Posterior vena cava (tissue), 2 donors: ENCODE measurements around the gene RNU5B-1. TPM values are rescaled to one million over a fixed set of nuclear protein-coding genes. Genes with fewer than 3 reads are reported as not detected.

Experiments used
- DNase-seq: peaks from one replicate; pipeline ENCODE4 v3.0.0-alpha.2; 2020; ENCODE audit warnings: low spot score
- intact Hi-C, 2 donors: fragments of 100-400 bp; cut with DNase I; formaldehyde crosslinking; loops; one replicate each; pipeline versions ENCODE4 v1.14.1 to v1.14.2; 2022 to 2023
- long read RNA-seq, 2 donors: library from polyadenylated mRNA; unstranded; transcript quantifications; one replicate each; pipeline ENCODE4 v2.0.0, GENCODE V29; 2020 to 2021
- total RNA-seq, 2 donors: library from RNA; stranded (reverse); fragmentation: NEBNext Ultra II Directional; extraction: Animal tissue kit (Norgen Biotek cat#: 25700); gene quantifications; one replicate each; pipeline ENCODE4 v1.2.1, GENCODE V29; 2021
- donor health status: DM: yes; HTN: yes; CAD: no.
- donor health status: DM: yes; HTN: yes; CAD: no.

Gene RNU5B-1
- total RNA-seq: 100 to 1,000 TPM in 1 of 2 donors, 10 to 100 TPM in 1; 95.0 to 102 TPM
- long read RNA-seq, donor 1: 0 reads
- long read RNA-seq, donor 2: 0 reads

DNA sequence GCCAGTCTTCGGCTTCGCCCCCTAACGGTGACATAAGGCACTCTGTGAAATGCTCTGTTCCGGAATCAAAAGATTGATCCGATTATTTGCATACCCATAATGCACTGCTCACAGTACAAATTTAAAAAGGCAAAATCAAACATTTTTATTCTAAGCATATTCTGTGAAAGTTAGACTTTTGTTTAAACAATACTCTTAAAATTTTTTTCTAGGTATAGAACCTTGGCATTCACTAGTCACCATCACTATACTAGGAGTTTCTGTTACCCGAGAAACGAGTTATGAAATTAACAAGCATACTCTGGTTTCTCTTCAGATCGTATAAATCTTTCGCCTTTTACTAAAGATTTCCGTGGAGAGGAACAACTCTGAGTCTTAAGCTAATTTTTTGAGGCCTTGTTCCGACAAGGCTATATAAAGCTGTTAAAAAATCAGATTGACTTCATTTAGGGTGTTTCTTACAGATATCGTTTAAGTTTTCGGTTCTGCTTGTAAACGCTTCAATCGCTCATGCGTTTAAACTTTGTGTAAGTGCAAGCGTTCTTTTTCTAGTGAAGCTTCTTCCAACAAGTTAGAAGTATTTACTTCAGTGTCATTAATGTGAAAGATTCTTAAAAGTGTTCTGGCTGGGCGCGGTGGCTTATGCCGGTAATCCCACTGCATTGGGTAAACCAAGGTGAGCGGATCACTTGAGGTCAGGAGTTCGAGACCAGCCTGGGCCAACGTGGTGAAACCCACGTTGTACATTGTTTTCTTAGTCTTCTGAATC, at the start of gene RNU5B-1:
Gene RNU5B-1 (plus strand): TSS at position 297 of the 769 bp plus-strand sequence.
- peak; percentile 88 for DNase-seq
- intact Hi-C loops: no loop called here

DNA sequence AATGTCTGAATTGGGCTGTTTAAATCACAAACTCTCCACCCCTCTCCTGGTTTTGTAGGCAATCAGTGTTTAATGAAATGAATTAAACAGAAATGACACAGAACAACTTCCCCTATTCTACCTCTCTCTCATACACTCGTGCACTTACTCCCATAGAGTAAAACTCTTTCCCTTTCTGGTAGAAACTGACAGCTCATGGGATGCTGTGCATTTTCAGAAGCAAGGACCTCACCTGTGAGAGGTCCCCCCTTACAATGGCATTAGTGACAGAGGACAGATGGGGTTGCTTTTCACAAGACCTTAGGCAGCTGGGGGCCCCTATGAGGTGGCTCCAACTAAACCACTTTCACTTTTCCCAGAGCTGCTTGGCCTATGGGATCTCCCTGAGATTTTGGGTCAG, 49.7 kb upstream of the RNU5B-1 start:
- DNase-seq: peak; percentile 23
- intact Hi-C loops: no loop called here

DNA sequence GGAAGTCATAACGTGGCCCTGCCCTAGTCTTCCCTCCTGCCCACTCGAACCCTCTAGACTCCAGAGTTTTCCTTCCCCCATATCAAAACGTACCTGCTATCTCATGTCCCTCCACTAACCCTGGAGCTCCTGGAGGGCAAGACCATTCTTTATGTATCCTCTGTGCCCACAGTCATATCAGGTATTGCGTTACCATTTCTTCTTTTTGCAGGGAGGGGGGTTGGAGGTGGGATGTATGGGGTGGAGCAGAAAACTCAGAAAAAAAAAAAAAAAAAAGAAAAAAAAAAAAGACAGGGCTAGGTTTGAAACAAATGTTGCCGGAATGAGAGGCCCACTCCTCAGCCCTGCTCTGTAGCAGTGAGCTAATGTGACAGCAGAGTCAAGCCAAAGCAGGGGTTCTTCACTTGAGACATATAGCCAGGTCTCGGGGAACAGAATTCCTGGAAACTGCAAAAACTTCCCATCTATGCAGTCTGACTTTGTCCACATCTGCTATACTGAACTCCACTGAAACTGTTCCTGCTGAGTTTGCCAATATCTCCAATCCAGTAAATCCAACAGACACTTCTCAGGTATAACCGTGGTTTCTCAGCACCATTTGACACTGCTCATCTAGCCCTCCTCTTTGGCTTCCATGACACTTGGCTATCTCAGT, 48.9 kb upstream of the RNU5B-1 start:
- intact Hi-C loops: no loop called here
- no peak for DNase-seq

DNA sequence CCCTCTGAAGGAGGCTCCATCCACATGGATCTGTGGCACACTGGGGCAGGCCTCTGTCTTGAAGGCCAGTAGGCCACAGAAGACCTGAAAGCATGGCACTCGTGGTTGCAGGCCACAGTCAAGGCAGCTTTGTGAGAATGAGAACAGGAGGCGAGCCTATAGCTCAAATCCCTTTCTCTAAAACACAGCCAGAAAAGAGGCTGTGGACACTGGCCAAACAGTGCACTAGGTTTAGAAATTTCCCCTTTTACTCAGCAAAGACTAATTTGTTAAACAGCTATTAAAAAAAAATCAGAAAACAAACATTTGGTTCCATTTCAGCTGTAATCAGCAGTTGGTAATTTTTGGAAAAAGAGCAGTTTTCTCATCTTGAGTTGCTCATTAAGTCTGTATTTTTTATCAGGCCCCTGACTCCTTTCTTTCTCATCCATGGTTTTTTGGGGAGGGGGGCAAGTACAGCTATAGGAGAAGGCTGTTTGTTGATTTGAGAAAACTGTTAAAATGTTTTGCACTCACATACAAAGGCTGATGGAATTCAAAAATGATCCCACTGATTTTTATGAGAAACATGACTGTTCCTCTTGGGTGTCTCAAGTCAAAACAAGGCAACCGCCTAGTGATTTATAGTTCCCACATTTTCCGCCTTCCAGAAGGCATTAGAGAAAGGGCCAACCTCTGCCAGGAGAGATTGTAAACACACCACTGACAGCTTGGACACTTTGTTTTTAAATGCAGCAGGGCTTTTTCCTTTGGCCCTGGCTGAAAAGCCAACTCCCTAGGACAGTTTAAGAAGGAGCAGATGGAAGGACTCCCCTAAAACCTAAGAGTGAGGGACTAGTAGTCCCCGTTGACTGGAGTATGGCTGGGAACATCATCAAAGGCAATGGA, 45.9 kb upstream of the RNU5B-1 start:
- intact Hi-C loops: no loop called here

DNA sequence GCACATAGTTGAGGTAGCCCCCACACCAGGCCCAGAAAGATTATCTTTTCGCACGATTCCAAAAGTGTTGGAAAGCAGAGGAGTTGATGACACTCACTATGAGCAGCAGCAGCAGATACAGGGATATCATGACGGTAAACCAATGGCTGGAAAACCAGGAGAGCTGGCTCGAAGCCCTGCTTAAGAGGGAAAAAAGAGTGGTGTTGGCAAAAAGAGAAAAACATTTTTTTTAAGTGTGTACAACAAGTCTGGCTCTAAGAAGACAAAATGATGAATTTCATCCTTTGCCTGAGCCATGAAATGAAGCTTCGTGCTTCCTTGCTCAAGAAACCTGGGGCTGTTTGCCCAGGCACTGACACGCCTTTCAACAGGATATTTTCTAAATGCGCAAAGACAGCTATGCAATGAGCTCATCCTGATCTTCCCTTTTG, 45.1 kb upstream of the RNU5B-1 start:
- intact Hi-C loops: no loop called here
- no peak for DNase-seq

More for the DNA sequence above, 45.9 kb upstream of the RNU5B-1 start:
- no peak for DNase-seq

DNA sequence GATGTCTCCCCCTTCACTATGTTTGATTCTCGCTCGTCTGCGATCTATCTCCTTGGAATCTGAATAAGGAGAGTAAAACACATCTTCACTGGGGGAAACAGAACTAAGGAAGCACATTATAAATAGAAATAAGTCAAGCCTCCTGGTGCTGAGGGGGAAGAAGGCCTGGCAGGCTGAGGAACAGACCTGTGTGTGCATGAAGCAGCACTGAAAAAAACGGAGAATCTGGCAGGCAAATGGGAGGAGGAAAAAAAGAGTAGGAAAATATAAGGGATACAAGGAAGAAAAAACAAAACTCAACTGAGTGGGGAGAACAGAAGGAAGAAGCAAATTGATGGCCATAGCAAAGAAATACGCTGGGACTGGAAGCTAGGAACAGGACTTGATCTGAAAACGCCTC, 43.5 kb upstream of the RNU5B-1 start:
- intact Hi-C loops: no loop called here
- DNase-seq: no peak

DNA sequence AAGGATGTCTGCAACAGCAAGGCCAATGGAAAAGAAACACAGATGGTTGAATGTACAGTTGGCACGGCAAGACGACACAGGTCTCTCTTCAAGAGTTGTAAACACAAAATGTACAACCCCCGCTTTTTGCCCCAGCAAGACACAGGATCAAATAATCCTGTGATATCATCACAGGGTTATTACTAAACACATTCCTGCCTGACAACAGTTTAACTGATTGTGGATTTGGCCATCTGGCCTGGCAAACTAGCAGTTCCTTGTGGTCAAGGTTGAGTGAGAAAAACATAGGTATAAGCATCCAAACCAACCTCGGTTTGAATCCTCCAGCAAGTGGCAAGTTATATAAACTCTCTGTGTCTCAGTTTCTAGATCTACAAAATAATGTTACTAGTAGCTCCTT, 41.2 kb upstream of the RNU5B-1 start:
- peak; percentile 3 for DNase-seq
- intact Hi-C loops: no loop called here

DNA sequence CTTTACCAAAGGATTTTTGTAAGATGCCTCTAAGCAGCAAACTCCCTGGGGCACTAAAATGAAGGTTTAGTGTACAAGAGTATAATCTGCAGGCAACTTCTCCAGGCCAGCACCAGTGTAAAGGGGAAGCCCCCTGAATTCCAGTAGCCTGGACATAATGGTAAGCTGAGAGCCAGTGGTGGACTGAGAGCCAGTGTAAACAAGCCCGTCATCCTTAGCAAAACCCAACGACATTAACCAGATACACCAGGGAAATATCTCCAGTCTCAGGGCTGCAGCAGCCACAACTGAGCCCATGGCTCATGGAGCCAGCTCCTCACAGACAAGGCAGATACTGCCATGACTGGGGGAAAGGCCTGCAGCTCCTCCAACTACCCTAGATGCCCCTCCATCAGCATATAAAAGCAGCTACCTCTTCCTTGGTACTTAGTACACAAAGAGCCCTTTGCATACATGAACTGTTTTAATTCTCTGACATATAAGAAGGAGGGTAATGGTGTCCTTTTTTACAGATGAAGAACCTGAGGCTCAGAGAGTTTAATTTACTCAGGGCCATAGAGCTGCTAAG, 39.5 kb upstream of the RNU5B-1 start:
- DNase-seq: peak; percentile 13
- intact Hi-C loops: no loop called here

DNA sequence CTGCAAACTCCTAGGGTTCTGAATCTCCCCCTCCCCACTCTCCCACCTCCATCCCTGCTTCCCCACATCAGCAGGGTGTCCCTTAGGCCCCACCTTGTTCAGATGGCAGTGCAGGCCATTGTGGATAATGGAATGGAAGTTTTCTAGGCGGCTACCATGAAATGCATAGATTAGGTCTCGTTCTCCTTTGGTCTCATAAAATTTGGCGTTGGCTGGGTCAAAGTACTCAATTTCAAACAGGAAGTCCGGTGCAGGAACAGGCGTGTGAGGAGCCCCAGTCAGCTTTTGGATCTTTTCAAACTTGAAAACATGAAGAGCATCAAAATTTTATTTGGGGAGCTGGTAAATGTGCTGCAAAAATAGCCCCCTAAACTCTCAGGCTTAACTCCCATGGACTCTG, 38.0 kb upstream of the RNU5B-1 start:
- intact Hi-C loops: no loop called here

DNA sequence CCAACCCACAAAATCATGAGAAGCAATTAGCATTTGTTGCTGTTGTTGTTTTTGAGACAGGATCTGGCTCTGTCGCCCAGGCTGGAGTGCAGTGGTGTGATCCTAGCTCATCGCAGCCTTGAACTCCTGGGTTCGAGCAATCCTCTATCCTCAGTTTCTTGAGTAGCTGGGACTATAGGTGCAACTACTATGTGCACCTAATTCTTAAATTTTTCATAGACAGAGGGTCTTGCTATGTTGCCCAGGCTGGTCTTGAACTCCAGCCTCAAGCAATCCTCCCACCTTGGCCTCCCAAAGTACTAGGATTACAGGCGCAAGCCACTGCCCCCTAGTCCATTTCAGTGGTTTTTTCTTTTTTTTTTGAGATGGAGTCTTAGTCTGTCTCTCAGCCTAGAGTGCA, 36.1 kb upstream of the RNU5B-1 start:
- intact Hi-C loops: no loop called here

More for the DNA sequence above, 38.0 kb upstream of the RNU5B-1 start:
- peak; percentile 7 for DNase-seq

DNA sequence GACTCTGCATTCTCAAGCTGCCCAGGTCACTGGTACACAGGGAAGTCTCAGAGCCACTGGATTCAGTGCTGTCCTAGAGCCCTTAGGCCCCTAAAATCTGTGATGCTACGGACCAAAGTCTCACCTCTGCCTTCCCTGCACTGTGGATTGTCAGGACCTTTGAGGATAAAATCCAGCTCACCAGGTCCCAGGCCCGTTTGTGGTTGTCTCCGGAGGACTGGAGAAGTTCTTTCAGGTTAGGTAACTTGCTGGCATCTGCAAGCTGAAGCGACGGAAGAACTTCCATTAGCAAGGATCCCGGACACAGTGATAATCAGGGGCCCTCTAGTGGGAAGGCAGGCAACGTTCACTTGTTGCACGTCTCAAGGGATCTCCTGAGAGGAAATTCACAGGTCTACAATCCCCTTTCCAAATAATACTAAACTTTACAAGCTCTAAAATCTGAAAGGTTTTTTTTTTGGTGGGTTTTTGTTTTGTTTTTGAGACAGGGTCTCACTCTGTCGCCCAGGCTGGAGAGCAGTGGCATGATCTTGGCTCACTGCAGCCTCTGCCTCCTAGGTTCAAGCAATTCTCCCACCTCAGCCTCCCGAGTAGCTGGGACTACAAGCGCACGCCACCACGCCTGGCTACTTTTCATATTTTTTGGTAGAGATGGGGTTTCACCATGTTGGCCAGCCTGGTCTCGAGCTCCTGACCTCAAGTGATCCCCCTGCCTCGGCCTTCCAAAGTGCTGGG, 33.5 kb upstream of the RNU5B-1 start:
- intact Hi-C loops: loop anchor here (5.0 kb wide), 2 partner anchors 79 to 84 kb away; partner anchors contain the start of gene CLPX (in 1 of the 2)
- peak; percentile 83 for DNase-seq

More for the DNA sequence above, 36.1 kb upstream of the RNU5B-1 start:
- no peak for DNase-seq

DNA sequence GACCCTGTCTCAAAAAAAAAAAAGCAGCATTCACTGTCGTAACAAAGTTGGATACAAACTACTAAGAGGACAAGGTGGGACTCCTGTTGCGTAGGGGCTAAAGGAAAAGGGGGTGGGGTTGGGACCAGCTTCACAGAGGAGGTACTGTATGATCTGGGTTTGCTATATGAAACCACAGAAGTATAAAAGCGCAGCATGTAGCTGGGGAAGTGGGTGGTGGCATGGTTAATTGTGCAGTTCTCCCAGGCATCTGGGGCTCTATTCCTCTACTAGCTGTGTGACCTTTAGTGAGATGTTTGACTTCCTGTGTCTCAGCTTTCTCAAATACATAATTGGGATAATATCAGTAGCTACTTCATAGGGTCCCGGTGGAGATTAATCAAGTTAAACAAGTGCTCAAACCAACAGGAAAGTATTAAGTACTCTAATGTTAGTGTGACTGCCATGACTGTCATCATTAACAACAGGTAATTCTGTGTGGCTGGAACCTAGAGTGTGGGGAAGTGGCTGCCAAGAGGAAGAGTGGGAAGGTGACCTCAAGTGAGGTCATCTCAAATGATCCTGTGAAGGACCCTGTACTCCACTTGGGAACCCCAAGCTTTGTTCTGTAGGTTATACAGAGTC, 29.3 kb upstream of the RNU5B-1 start:
- DNase-seq: no peak
- intact Hi-C loops: no loop called here

DNA sequence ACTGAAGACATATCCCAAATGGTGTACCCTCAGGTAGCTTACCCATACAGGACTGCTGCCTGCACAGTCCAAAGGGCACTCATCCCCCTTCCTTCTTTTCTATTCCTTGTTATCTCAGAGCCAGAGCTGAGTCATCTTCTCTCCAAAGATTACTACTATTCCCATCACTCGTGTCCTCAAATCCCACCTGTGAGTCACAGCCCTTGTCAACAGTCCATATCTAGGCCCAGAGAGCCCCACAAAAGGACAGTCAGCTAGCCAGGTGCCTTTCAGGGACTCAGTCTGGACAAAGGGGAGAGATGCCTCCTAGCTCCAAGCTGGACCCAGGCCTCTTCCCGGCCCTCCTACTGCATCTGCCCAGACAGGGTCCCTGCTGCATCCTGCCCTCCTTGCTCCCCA, 28.8 kb upstream of the RNU5B-1 start:
- intact Hi-C loops: no loop called here
- no peak for DNase-seq

DNA sequence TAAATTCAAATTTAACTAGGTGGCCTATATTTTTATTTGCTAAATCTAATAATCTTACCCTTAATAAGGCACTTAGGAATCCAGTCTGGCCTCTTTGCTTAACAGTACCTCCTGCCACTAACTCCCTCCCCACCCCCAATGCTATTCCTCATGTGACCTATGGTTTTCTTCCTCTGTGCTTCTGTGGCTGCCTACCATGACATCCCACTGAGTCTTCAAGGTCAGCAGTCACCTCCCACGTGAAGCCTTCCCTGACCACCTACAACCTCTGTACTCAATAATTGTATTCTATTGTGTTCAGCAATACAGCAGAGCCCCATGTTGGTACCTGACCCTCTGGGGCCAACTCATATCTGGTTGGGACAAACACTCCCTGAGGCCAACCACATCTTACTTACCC, 27.5 kb upstream of the RNU5B-1 start:
- intact Hi-C loops: no loop called here
- peak; percentile 2 for DNase-seq

DNA sequence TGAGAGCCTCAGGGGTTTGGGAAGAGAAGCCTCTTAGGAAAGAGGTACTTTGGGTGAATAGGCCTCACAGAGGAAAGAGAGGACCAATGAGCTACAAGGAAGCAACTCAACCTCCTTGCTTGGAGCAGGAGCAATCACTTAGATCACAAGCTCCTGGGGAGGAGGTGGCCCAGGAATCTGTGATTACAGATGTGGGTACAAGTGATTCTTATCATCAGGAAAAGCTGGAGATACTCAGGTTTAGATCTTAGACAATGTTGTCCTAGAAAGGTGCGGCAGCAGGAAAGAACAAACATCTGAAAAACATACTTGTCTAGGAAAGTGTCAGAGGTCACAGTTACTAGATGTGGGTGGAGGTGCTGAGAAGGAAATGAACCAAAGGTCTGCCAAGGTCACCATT, 26.0 kb upstream of the RNU5B-1 start:
- intact Hi-C loops: no loop called here

DNA sequence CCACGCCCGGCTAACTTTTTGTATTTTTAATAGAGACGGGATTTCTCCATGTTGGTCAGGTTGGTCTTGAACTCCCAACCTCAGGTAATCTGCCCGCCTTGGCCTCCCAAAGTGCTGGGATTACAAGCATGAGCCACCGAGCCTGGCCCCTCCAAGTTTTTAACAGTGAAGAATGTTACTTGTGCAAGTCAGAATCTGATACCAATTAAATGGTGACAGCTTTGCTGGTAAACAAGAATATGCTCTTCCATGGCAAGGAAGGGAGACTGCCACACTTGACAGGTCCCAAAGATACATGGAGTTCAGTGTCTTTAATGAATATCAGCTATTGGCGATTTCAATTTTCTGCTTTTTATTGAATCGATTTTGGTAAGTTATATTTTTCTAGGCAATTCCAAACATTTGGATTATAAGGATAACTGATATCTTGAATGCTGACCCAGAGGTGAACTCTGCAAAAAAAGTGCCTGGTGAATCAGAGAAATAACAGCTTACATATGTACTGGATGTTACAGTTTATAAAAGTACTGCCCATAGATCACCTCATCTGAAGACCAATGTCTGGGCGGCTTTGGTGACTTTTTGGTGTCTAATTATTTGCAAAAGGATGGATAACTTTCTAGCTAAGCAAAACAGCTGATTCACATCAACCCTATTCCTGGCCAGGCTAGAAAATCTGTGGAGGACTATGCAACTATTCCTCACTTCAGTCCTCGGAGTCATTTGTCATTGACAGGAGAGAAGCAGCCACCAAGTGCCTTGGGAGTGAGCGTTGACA, 19.0 kb upstream of the RNU5B-1 start:
- intact Hi-C loops: no loop called here
- DNase-seq: peak; percentile 1

More for the DNA sequence above, 26.0 kb upstream of the RNU5B-1 start:
- DNase-seq: peak; percentile 0

DNA sequence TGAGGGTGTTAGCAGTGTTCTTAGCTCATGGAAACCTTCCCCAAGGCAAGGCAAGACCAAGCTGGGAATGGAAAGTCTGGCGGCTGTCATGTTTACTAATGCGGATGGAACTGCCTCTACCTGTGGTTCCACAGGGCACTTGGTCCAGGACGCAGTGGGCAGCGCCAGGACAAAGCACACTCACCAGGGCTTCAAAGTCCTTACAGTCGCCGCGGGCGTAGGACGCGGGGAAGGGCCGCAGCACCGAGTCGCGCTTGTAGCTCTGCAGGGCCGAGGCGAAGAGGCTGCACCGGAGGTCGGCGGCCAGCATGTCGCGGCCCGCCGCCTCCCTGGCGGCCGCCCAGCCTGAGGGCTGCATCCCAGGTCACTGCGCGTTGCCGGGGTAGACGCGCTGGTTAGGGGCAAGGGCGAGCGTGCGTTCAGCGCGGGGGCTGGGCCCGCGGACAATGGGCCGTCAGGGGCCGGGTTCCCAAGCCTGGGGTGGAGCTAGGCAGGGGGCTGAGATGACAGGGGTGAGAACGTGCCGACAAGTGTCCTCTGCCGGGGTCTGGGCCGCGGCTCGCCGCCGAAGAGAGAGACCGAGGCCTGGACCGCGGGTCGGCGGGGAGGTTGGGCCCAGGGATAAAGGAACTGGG, 18.3 kb upstream of the RNU5B-1 start:
- intact Hi-C loops: no loop called here
- no peak for DNase-seq
